Gastroesophageal sphincter (tissue), 3 donors: Measurements from ENCODE around the gene MARK3.

Experiments
- EP300 ChIP-seq: sonication (generic); formaldehyde crosslinking; IDR thresholded peaks from one replicate; pipeline ENCODE4 v1.6.1; 2017; ENCODE audit warnings: antibody characterized with exemption, mild to moderate bottlenecking
- POLR2A ChIP-seq, 2 donors: fragments of 450-650 bp; IDR thresholded peaks; one replicate each; pipeline ENCODE4 v1.6.1; 2017; ENCODE audit warnings: antibody characterized with exemption in 2 of 2, mild to moderate bottlenecking in 2 of 2, moderate library complexity in 1 of 2
- TF ChIP-seq, protein P1 (sequence below), 4 experiments: fragments of 200-600 bp in 2 of 4; fragments of 450-650 bp in 2 of 4; sonication (generic) in 1 of 4; IDR thresholded peaks; one replicate each; pipeline ENCODE4 v1.5.1; 2017 to 2019; ENCODE audit warnings: antibody characterized with exemption in 4 of 4, mild to moderate bottlenecking in 2 of 4, moderate library complexity in 2 of 4

DNA sequence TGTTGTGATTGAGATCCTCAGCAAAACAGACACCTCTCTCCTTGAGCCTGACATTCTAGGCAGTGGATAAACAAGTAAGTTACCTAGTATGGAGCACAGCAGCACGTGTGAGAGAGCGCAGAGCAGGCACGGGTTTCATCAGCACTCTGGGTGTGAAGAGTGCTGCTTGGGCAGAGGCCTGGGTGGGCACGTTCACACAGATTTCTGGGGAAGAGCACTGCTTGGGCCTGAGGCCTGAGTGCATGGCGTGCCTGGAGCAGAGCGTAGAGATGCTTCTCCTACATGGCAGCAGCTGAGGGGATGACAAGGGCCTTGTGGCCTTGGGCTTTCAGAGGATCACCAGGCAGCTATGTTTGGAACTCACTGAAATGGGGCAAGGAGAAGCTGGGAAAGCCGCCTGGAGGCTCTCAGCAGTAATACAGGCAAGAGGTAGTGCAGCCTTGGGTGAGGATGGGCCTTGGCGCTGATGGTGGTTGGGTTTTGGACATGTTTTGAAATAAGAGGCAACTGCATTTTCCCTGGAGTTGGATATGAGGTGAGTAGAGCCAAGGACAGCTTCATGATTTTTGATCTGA, 119.9 kb downstream of the MARK3 start:
- TF ChIP-seq, protein P1, sequence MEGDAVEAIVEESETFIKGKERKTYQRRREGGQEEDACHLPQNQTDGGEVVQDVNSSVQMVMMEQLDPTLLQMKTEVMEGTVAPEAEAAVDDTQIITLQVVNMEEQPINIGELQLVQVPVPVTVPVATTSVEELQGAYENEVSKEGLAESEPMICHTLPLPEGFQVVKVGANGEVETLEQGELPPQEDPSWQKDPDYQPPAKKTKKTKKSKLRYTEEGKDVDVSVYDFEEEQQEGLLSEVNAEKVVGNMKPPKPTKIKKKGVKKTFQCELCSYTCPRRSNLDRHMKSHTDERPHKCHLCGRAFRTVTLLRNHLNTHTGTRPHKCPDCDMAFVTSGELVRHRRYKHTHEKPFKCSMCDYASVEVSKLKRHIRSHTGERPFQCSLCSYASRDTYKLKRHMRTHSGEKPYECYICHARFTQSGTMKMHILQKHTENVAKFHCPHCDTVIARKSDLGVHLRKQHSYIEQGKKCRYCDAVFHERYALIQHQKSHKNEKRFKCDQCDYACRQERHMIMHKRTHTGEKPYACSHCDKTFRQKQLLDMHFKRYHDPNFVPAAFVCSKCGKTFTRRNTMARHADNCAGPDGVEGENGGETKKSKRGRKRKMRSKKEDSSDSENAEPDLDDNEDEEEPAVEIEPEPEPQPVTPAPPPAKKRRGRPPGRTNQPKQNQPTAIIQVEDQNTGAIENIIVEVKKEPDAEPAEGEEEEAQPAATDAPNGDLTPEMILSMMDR (IDR thresholded peaks at IDR 0.05), result no peak
- TF ChIP-seq POLR2A (IDR thresholded peaks at IDR 0.05) (no peak), EP300 (no peak)
